Hepatocyte (in vitro differentiated cells): ENCODE measurements around the gene IFI44. TPM values are rescaled to one million over a fixed set of nuclear protein-coding genes. Genes with fewer than 3 reads are reported as not detected.

Experiments
- DNase-seq: peaks from one replicate; pipeline ENCODE4 v3.0.0-alpha.2; 2016; ENCODE audit warnings: low spot score
- H2AFZ ChIP-seq: fragments of 200-600 bp; sonication (generic); 2 replicates; pipeline ENCODE4 v1.6.0; 2016; ENCODE audit warnings: antibody characterized with exemption, mild to moderate bottlenecking
- H3K27ac ChIP-seq: fragments of 200-600 bp; sonication (generic); 2 replicates; pipeline ENCODE4 v1.5.1; 2016; ENCODE audit warnings: mild to moderate bottlenecking
- H3K27me3 ChIP-seq: fragments of 200-600 bp; sonication (generic); 2 replicates; pipeline ENCODE4 v1.6.1; 2016
- H3K36me3 ChIP-seq: fragments of 200-600 bp; sonication (generic); replicated peaks from 2 replicates; pipeline ENCODE4 v1.5.1; 2016; ENCODE audit warnings: low read depth; ENCODE audit not compliant: insufficient read depth
- H3K4me1 ChIP-seq: fragments of 200-600 bp; sonication (generic); 2 replicates; pipeline ENCODE4 v1.5.1; 2016; ENCODE audit warnings: mild to moderate bottlenecking, moderate library complexity; ENCODE audit not compliant: insufficient read depth
- H3K4me2 ChIP-seq: fragments of 200-600 bp; sonication (generic); 2 replicates; pipeline ENCODE4 v1.6.0; 2016
- H3K4me3 ChIP-seq: fragments of 200-600 bp; sonication (generic); 2 replicates; pipeline ENCODE4 v1.5.1; 2016; ENCODE audit warnings: mild to moderate bottlenecking
- H3K79me2 ChIP-seq: fragments of 200-600 bp; sonication (generic); 2 replicates; pipeline ENCODE4 v1.6.0; 2017; ENCODE audit warnings: mild to moderate bottlenecking
- H3K9me2 ChIP-seq: fragments of 200-600 bp; sonication (generic); replicated peaks from 2 replicates; pipeline ENCODE4 v1.6.0; 2017; ENCODE audit warnings: mild to moderate bottlenecking; ENCODE audit not compliant: insufficient read depth
- H3K9me3 ChIP-seq: fragments of 200-600 bp; sonication (generic); 2 replicates; pipeline ENCODE4 v1.5.1; 2016; ENCODE audit warnings: low read depth, mild to moderate bottlenecking
- H4K20me1 ChIP-seq: fragments of 200-600 bp; sonication (generic); 2 replicates; pipeline ENCODE4 v1.6.0; 2016; ENCODE audit warnings: mild to moderate bottlenecking; ENCODE audit not compliant: insufficient read depth, poor library complexity, severe bottlenecking
- EZH2 ChIP-seq: fragments of 200-600 bp; sonication (generic); IDR thresholded peaks from 2 replicates; pipeline ENCODE4 v1.6.1; 2016; ENCODE audit warnings: antibody characterized with exemption, mild to moderate bottlenecking, borderline replicate concordance
- EZH2phosphoT487 ChIP-seq: fragments of 200-600 bp; sonication (generic); IDR thresholded peaks from one replicate; pipeline ENCODE4 v1.6.1; 2018; ENCODE audit warnings: antibody characterized with exemption, mild to moderate bottlenecking, low read depth, moderate library complexity; ENCODE audit not compliant: unreplicated experiment, severe bottlenecking
- WGBS: methylation state at CpG from one replicate; pipeline ENCODE4 v1.1.6; 2016; ENCODE audit warnings: low lambda C conversion rate; ENCODE audit errors: missing lambda C conversion rate; 5-methylcytosine and 5-hydroxymethylcytosine counted together
- polyA plus RNA-seq: library from polyadenylated mRNA; unstranded; fragments of >200 nt; fragmentation: Nextera tagmentation; extraction: Ambion mirVana; gene quantifications from 2 replicates; pipeline ENCODE4 v1.2.1, GENCODE V29; 2016
- total RNA-seq: library from RNA; depleted of rRNA; stranded (reverse); fragments of >200 nt; gene quantifications from 2 replicates; pipeline ENCODE4 v1.2.3, GENCODE V29; 2014
- TF ChIP-seq, protein P1 (sequence below): fragments of 200-600 bp; sonication (generic); IDR thresholded peaks from 2 replicates; pipeline ENCODE4 v1.5.1; 2016; ENCODE audit warnings: antibody characterized with exemption, mild to moderate bottlenecking; ENCODE audit not compliant: poor library complexity

IFI44 gene
- total and polyA plus RNA-seq, 2 experiments from 2014 or later: 3.2 to 7.7 TPM

DNA sequence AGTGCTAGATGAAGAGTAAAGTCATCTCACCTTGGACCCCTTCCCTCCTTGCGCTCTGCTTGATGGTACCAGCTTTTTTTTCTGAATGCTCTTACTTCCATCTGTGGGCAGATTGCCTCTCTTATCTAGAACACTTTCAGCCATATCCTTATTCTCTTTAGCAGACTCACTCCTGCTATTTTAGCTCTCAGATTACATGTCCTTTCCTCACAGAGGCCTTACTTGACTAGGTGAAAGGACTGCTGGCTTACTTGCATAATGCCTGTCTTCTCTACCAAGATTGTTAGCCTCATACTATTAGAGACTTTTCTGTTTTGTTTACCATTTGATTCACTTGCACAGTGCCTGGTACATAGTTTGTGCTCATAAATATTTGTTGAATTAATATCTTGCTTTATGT lies 9.3 kb downstream of the IFI44 start:
- Histone ChIP-seq H3K4me3 (no peak overlapping the region), H3K4me1 (no peaks in the 10 kb centered on the region), H3K36me3 (no peaks in the 10 kb centered on the region), H3K27me3 (peaks cover 6% of the 10 kb centered on the region), H3K27ac (no peak overlapping the region), H2AFZ (no peak overlapping the region), H3K4me2 (no peak overlapping the region), H3K79me2 (no peaks in the 10 kb centered on the region), H3K9me2 (no peaks in the 10 kb centered on the region), H3K9me3 (no peaks in the 10 kb centered on the region), H4K20me1 (no peaks in the 10 kb centered on the region)
- DNase-seq: no peak
- 93% methylated on average over 1 of the region's 1 CpG for WGBS
- no peak for TF ChIP-seq EZH2
- no peak for TF ChIP-seq EZH2phosphoT487
- TF ChIP-seq, protein P1, sequence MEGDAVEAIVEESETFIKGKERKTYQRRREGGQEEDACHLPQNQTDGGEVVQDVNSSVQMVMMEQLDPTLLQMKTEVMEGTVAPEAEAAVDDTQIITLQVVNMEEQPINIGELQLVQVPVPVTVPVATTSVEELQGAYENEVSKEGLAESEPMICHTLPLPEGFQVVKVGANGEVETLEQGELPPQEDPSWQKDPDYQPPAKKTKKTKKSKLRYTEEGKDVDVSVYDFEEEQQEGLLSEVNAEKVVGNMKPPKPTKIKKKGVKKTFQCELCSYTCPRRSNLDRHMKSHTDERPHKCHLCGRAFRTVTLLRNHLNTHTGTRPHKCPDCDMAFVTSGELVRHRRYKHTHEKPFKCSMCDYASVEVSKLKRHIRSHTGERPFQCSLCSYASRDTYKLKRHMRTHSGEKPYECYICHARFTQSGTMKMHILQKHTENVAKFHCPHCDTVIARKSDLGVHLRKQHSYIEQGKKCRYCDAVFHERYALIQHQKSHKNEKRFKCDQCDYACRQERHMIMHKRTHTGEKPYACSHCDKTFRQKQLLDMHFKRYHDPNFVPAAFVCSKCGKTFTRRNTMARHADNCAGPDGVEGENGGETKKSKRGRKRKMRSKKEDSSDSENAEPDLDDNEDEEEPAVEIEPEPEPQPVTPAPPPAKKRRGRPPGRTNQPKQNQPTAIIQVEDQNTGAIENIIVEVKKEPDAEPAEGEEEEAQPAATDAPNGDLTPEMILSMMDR: no peak

GRCh38 chr1:78663923-78664322 lies 14.3 kb downstream of the IFI44 start:
- H3K9me2 ChIP-seq: no peaks in the 10 kb centered on the region
- no peaks in the 10 kb centered on the region for H3K36me3 ChIP-seq
- no peaks in the 10 kb centered on the region for H3K9me3 ChIP-seq
- no peak overlapping the region for H3K4me3 ChIP-seq
- peaks cover 9% of the 10 kb centered on the region for H3K27me3 ChIP-seq
- H4K20me1 ChIP-seq: no peaks in the 10 kb centered on the region
- no peak overlapping the region for H3K4me2 ChIP-seq
- no peak for TF ChIP-seq EZH2phosphoT487
- TF ChIP-seq, protein P1: no peak
- TF ChIP-seq EZH2: no peak
- 78% methylated on average over 2 of the region's 2 CpGs for WGBS
- no peak overlapping the region for H3K27ac ChIP-seq
- H3K4me1 ChIP-seq: no peaks in the 10 kb centered on the region
- H3K79me2 ChIP-seq: no peaks in the 10 kb centered on the region
- no peak for DNase-seq
- no peak overlapping the region for H2AFZ ChIP-seq

GRCh38 chr1:78664763-78665162 lies 15.1 kb downstream of the IFI44 start:
- no peaks in the 10 kb centered on the region for H3K79me2 ChIP-seq
- no peak overlapping the region for H3K4me2 ChIP-seq
- no peak for DNase-seq
- no peaks in the 10 kb centered on the region for H4K20me1 ChIP-seq
- 89% methylated on average over 1 of the region's 1 CpG for WGBS
- no peak overlapping the region for H3K4me3 ChIP-seq
- H3K27ac ChIP-seq: no peak overlapping the region
- no peaks in the 10 kb centered on the region for H3K9me3 ChIP-seq
- H3K4me1 ChIP-seq: no peaks in the 10 kb centered on the region
- H3K27me3 ChIP-seq: peaks cover 9% of the 10 kb centered on the region
- no peaks in the 10 kb centered on the region for H3K9me2 ChIP-seq
- TF ChIP-seq, protein P1: no peak
- TF ChIP-seq EZH2 (no peak), EZH2phosphoT487 (no peak)
- no peak overlapping the region for H2AFZ ChIP-seq
- no peaks in the 10 kb centered on the region for H3K36me3 ChIP-seq

- no peak for DNase-seq
- H3K9me2 ChIP-seq: no peaks in the 10 kb centered on the region
- H3K27me3 ChIP-seq: peaks cover 9% of the 10 kb centered on the region
- no peaks in the 10 kb centered on the region for H3K9me3 ChIP-seq
- H3K79me2 ChIP-seq: no peaks in the 10 kb centered on the region
- 87% methylated on average over 6 of the region's 6 CpGs for WGBS
- TF ChIP-seq EZH2 (no peak), EZH2phosphoT487 (no peak)
- TF ChIP-seq, protein P1: no peak
- no peaks in the 10 kb centered on the region for H3K4me1 ChIP-seq
- H3K27ac ChIP-seq: no peak overlapping the region
- no peak overlapping the region for H2AFZ ChIP-seq
- H3K4me3 ChIP-seq: no peak overlapping the region
- no peak overlapping the region for H3K4me2 ChIP-seq
- no peaks in the 10 kb centered on the region for H4K20me1 ChIP-seq
- H3K36me3 ChIP-seq: no peaks in the 10 kb centered on the region
Measured at GRCh38 chr1:78665809-78666208, 16.2 kb downstream of the IFI44 start.
